A204.1 (cell line): ENCODE data around the gene TACO1.

Experiments
- FAIRE-seq: peaks from 2 replicates; lab custom pipeline; 2012; peaks lifted over from hg19 to GRCh38; lab: Jason Lieb, UNC

Gene TACO1

DNA sequence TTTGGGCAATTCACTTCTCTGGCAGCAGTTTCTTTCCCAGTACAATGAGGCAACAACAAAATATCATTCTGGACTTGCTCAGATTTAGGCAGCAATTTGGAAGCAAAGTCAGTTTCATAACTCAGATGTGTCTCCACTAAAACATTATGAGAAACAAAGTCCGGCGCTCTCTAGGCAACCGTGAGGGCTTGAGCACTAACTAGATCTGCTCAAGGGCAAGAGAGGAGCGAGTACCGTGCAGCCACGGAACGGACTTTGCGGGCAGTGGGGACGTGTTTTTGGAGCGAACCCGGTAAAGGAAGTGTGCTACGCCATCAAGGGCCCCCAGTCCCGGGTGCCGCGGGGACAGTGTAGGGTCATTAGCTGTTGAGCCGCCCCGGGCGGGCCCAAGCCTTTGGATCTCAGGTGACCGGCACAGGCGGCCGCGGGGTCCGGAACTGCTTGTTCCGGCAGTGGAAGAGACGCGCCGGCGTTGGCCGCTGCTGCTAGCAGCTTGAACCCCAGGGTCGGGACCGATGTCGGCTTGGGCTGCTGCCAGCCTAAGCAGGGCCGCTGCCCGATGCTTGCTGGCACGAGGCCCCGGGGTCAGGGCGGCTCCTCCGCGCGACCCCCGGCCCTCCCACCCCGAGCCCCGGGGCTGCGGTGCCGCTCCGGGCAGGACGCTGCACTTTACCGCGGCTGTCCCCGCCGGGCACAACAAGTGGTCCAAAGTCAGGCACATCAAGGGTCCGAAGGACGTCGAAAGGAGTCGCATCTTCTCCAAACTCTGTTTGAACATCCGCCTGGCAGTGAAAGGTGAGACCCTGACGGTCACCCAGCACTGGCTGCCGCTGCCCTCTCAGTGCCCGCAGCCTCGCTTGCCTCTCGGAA is at the start of gene TACO1:
TSS of gene TACO1 (plus strand) at position 327 of the 870 bp plus-strand sequence. CDS start at position 516, 189 bp downstream.
- FAIRE-seq: no peak

- no peak for FAIRE-seq
Measured at GRCh38 chr17:63552211-63552610, 48.5 kb upstream of the TACO1 start.

GRCh38 chr17:63555500-63556156 is 45.1 kb upstream of the TACO1 start:
- no peak for FAIRE-seq

DNA sequence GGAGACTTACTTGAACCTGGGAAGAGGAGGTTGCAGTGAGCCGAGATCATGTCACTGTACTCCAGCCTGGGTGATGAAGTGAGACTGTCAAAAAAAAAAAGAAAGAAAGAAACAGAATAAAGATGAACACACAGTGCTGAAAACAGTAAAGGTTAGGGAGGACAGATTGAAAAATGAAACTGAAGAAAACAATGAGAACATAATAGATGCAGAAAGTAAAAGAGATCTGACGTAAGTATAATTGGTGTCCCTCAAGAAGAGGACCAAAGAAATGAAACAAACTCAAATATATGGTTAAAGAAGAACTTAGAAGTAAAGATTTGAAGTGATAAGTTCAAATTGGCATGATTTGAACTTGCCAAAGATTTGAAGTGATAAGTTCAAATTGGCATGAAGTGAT is 43.3 kb upstream of the TACO1 start:
- no peak for FAIRE-seq

GRCh38 chr17:63558441-63558840 is 42.3 kb upstream of the TACO1 start:
- no peak for FAIRE-seq

DNA sequence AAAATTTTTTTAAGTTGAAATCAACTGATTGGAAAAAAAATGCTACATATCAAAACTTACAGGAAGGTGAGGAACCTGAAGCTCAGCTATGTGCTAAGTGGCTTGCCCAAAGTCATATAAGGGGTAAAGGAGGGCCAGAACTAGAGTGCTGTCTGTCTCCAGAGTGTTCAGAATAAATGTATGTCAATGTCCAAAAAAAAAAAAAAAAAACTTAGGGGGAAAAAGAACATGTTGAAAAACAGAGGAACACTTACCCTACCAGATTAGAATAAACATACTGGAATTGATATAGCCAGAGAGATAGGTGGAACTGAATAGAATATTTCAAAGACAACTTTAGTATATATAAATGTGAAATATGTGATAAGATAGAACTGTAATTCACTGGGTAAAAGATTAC is 38.9 kb upstream of the TACO1 start:
- no peak for FAIRE-seq

- no peak for FAIRE-seq
Measured at GRCh38 chr17:63563339-63563738, 37.4 kb upstream of the TACO1 start.

DNA sequence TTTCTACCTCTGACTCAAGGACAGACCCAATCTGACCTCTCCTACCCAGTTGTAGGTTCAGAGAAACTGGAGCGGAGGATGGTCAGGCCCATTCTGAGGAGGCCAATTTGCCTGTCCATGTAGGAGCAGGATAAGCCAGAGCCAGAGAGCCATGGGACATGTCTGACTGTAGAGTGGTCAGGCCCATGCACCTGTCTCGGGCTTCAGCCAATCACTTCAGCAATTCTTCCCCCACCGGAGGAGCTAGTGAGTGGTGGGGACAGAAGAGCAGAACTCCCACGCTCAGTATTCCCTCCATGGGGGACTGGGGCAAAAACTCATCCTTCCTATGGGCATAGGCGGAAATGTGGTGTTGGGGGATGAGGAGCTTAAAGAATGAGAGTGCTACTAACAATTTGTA is 36.1 kb upstream of the TACO1 start:
- FAIRE-seq: no peak

- no peak for FAIRE-seq
Measured at GRCh38 chr17:63567229-63567628, 33.5 kb upstream of the TACO1 start.

GRCh38 chr17:63568563-63568962 is 32.1 kb upstream of the TACO1 start:
- no peak for FAIRE-seq

DNA sequence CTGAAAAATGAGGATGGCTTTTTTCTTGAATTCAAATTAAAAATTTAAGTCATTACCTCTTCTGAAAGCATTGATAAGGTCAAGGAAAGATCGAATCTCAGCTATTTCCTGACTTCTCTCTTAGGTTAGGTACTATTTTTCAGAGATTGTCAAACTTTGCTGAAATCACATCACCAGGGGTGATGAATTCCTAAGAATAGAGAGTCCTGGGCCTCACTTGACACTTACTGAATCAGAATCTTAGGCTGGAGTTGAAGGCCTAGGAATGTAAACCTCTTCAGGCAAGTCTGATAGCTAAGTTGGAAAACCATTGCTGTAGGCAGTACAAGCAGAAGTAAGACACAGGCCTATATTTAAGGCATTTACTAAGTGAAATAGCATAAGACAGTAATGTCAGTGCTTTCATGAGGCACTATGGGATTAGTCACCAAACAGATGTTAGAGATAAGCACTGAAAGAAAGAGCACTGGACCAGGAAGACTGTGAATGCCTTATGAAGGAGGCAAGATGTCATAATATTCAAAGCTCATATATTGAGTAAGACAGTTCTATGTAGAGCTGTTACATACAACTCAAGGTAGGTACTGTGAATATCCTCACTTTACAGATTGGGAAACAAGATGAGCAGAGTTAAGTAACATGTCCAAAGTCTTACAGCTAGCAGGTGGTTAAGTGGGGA is 28.9 kb upstream of the TACO1 start:
- FAIRE-seq: no peak

GRCh38 chr17:63573634-63574033 is 27.1 kb upstream of the TACO1 start:
- no peak for FAIRE-seq

DNA sequence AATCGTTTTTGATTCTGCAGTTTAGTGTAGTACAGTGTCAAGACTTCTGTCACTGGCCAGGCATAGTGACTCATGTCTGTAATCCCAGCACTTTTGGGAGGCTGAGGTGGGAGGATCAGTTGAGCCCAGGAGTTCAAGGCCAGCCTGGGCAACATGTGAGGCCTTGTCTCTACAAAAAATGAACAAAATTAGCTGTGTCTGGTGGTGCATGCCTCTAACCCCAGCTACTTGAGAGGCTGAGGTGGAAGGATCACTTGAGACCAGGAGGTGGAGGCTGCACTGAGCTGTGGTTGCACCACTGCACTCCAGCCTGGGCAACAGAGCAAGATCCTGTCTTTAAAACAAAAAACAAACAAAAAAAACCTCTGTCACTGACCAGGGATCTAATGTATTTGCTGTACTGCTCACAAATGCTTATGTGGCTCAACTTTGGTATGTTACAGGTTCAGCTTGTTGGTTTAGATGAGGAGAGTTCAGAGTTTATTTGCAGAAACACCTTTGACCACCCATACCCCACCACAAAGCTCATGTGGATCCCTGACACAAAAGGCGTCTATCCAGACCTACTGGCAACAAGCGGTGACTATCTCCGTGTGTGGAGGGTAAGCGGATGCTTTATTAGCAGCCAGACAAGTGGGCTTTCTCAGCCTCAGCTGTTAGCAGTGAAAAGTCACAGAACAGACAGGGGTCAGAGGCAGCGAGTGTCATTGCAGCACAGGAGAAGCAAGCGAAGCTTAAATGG is 22.5 kb upstream of the TACO1 start:
- FAIRE-seq: no peak

GRCh38 chr17:63578769-63579111 is 22.0 kb upstream of the TACO1 start:
- no peak for FAIRE-seq

DNA sequence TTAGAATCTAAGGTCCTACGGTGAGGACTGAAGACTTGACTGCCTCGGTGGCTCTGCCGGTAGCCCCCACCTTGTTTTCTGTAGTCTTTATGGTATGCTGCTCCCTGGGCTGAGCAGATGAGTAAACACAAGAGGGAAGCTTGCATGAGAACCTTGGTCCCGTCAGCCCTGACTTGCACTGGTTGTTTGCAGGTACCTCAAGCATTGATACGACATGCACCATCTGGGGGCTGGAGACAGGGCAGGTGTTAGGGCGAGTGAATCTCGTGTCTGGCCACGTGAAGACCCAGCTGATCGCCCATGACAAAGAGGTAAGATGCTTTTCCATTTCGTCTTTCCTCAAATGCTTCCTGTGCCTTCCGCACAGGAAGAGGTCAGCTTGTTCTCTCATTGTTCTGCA is 21.1 kb upstream of the TACO1 start:
- FAIRE-seq: no peak

DNA sequence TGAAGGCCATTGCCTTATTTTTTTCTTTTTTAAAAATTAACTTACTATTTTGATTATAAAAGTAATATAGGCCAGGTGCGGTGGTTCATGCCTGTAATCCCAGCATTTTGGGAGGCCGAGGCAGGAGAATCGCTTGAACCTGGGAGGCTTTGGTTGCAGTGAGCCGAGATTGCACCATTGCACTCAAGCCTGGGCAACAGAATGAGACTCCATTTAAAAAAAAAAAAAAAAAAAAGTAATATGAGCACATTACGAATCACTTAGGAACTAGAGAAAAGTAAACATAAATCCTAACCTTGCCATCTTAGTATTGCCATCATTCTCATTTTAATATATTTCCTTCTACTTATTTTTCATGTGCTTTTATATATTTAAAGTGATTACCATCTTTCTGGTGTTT is 12.9 kb upstream of the TACO1 start:
- FAIRE-seq: no peak

DNA sequence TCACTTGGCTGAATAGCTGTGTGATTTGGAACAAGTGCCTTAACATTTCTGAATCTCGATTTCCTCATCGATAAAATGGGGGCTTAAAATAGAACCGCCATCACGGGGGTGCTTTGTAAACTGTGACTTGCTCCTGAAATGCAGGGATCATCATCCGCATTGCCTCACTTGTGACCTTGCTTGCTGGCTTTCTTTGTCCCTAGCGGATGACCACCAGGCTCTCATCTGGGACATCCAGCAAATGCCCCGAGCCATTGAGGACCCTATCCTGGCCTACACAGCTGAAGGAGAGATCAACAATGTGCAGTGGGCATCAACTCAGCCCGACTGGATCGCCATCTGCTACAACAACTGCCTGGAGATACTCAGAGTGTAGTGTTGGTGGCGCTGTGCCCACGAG is 11.9 kb upstream of the TACO1 start:
- FAIRE-seq: no peak

- FAIRE-seq: no peak
Measured at GRCh38 chr17:63589646-63590045, 11.0 kb upstream of the TACO1 start.

DNA sequence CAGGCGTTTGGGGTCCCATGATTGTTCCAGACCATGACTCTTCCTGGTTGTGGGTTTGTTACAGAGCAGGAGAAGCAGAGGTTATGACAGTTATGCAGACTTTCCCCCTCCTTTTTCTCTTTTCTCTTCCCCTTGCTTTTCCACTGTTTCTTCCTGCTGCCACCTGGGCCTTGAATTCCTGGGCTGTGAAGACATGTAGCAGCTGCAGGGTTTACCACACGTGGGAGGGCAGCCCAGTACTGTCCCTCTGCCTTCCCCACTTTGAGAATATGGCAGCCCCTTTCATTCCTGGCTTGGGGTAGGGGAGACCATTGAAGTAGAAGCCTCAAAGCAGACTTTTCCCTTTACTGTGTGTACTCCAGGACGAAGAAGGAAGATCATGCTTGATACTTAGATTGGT is 7.9 kb upstream of the TACO1 start:
- no peak for FAIRE-seq

DNA sequence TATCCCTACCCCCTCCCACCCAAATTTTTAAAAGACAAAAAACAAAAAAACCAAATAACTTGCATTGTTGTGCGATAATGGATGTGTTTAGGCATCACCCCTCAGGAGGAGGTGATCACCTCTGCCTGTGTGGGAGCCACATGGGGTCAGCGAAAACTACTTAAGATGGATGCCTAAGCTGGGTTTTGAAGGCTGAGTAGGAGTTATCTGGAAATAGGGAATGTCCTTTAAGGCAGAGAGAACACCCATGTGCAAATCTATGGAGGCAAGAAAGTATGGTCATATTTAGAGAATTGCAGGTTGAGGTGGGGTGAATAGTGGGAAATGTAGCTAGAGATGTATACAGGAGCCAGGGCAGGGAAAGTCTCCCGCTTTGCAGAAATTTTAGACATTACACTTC is 5.6 kb upstream of the TACO1 start:
- no peak for FAIRE-seq

DNA sequence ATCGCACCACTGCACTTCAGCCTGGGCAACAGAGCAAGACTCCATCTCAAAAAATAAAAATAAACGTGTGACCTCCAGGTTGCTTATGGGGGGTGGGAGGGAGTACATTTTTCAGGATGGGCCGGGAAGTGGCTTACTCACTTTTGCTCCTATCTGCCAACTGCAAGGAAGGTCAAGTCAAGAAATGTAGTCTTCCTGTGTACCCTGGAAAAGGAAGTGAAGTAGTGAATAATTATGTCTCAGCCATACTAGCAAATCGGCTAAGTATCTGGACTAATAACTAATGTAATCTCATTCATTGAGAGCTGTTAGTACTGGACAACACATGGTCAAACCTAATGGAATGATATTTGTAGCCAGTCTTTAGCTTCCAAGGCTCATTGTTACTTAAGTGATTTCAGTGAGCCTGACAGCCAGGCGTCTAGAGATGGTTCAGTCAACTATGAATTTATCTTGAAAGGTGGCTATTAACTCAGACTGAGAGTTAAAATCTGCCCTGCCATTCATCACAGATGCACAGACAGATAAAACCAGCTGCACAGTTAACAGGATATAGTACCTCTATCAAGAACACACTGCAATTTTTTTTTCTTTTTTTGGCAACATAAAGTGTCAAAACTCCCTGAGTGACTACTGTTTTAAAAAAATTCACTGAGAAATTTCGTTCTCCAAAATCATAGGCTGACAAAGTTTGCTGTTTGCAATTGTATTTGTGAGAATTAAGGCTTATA is 3.7 kb upstream of the TACO1 start:
- FAIRE-seq: no peak

DNA sequence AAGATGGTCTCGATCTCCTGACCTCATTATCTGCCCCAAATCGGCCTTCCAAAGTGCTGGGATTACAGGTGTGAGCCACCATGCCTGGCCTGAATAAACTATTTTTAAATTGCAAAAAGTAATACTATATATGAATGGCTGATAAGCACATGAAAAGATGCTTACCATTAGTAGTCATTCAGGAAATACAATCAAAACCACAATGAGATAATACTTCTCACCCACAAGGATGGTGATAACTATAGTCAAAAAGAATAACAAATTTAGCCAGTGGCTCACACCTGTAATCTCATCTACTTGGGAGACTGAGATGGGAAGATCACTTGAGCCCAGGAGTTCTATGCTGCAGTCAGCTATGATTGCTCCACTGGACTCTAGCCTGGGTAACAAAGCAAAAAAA is 2.4 kb upstream of the TACO1 start:
- no peak for FAIRE-seq
